SU-DHL-6 (cell line): Measurements from ENCODE around the gene ATP8A1.

Experiments
- H2AFZ ChIP-seq: fragments of 200-600 bp; sonication (generic); 2 replicates; pipeline ENCODE4 v1.6.1; 2014; ENCODE audit warnings: low read depth, mild to moderate bottlenecking, moderate library complexity, mixed read lengths, antibody characterized with exemption, low read length; ENCODE audit not compliant: severe bottlenecking
- H3F3A ChIP-seq: fragments of 200-600 bp; shearing (Covaris generic); 2 replicates; pipeline ENCODE4 v1.6.0; 2016; ENCODE audit warnings: antibody characterized with exemption, mild to moderate bottlenecking; ENCODE audit not compliant: insufficient read depth
- H3K27ac ChIP-seq: fragments of 200-600 bp; sonication (generic); 2 replicates; pipeline ENCODE4 v1.5.1; 2016; ENCODE audit warnings: low read depth, mild to moderate bottlenecking, low read length, moderate library complexity, mixed read lengths
- H3K27me3 ChIP-seq: fragments of 200-600 bp; sonication (generic), shearing (Covaris generic); 2 replicates; pipeline ENCODE4 v1.6.0; 2014; ENCODE audit warnings: mild to moderate bottlenecking, low read length
- H3K36me3 ChIP-seq: fragments of 200-600 bp; sonication (generic); 2 replicates; pipeline ENCODE4 v1.6.1; 2014; ENCODE audit warnings: mild to moderate bottlenecking, low read length, mixed read lengths
- H3K4me2 ChIP-seq: fragments of 300-600, 200-600 bp; shearing (Covaris generic), sonication (generic); 2 replicates; pipeline ENCODE4 v1.6.0; 2014; ENCODE audit warnings: low read length, low read depth, mild to moderate bottlenecking; ENCODE audit not compliant: poor library complexity, severe bottlenecking
- H3K4me3 ChIP-seq: fragments of 200-600 bp; sonication (generic); 2 replicates; pipeline ENCODE4 v1.5.1; 2014; ENCODE audit warnings: antibody characterized with exemption, low read length, mild to moderate bottlenecking, mixed read lengths; ENCODE audit not compliant: insufficient read depth, poor library complexity, severe bottlenecking
- H3K79me2 ChIP-seq: fragments of 200-600 bp; sonication (generic); 2 replicates; pipeline ENCODE4 v1.6.1; 2014; ENCODE audit warnings: mild to moderate bottlenecking, low read length, moderate library complexity; ENCODE audit not compliant: insufficient read depth
- H3K9ac ChIP-seq: fragments of 200-600 bp; sonication (generic); 2 replicates; pipeline ENCODE4 v1.7.0; 2014; ENCODE audit warnings: mild to moderate bottlenecking, low read length
- H3K9me2 ChIP-seq: fragments of 200-600 bp; sonication (generic); replicated peaks from 2 replicates; pipeline ENCODE4 v1.6.1; 2014; ENCODE audit warnings: low read length; ENCODE audit not compliant: insufficient read depth
- H3K9me3 ChIP-seq: fragments of 200-600 bp; sonication (generic); 2 replicates; pipeline ENCODE4 v1.6.1; 2014; ENCODE audit warnings: low read length, mixed read lengths; ENCODE audit not compliant: insufficient read depth
- H4K20me1 ChIP-seq: fragments of 200-600 bp; sonication (generic); 2 replicates; pipeline ENCODE4 v1.6.1; 2014; ENCODE audit warnings: low read depth, mild to moderate bottlenecking, antibody characterized with exemption, low read length, moderate library complexity, mixed read lengths
- EZH2phosphoT487 ChIP-seq: fragments of 200-600 bp; sonication (generic), shearing (Covaris generic); conservative IDR thresholded peaks from 2 replicates; pipeline ENCODE4 v1.6.1; 2018; ENCODE audit warnings: mild to moderate bottlenecking, antibody characterized with exemption, low read length, moderate library complexity, mixed read lengths
- TF ChIP-seq, protein P1 (sequence below): fragments of 200-600 bp; sonication (generic); IDR thresholded peaks from one replicate; pipeline ENCODE4 v1.5.1; 2017; ENCODE audit warnings: antibody characterized with exemption, mild to moderate bottlenecking, low read length, moderate library complexity; ENCODE audit not compliant: insufficient read depth, poor library complexity, severe bottlenecking

The ATP8A1 gene

DNA sequence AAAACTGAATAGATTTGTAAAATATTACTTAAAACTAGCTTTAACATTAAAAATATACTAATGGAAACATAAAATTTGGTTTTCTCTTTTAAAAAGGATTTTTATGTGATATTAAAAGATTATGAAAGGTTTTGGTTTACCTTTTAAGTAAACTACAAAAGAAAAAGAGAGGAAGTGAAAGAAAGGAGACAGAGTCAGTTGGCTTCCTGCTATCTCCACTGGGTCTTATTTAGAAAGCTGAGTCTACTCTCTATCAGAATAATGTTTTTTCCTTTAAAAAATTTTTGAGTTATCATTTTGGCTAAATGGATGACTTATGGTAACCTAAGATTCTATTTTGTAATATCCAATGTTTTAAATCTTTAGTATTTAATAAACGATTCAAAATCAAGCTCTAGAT lies 21.6 kb upstream of the ATP8A1 start:
- no peak overlapping the region for H3K9ac ChIP-seq
- H3K27me3 ChIP-seq: no peaks in the 10 kb centered on the region
- no peaks in the 10 kb centered on the region for H4K20me1 ChIP-seq
- TF ChIP-seq EZH2phosphoT487: no peak
- TF ChIP-seq, protein P1, sequence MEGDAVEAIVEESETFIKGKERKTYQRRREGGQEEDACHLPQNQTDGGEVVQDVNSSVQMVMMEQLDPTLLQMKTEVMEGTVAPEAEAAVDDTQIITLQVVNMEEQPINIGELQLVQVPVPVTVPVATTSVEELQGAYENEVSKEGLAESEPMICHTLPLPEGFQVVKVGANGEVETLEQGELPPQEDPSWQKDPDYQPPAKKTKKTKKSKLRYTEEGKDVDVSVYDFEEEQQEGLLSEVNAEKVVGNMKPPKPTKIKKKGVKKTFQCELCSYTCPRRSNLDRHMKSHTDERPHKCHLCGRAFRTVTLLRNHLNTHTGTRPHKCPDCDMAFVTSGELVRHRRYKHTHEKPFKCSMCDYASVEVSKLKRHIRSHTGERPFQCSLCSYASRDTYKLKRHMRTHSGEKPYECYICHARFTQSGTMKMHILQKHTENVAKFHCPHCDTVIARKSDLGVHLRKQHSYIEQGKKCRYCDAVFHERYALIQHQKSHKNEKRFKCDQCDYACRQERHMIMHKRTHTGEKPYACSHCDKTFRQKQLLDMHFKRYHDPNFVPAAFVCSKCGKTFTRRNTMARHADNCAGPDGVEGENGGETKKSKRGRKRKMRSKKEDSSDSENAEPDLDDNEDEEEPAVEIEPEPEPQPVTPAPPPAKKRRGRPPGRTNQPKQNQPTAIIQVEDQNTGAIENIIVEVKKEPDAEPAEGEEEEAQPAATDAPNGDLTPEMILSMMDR: no peak
- H3K9me3 ChIP-seq: no peaks in the 10 kb centered on the region; the same call in 1 of the 2 replicates
- 0 out of 2 replicates have a peak, but pooled peaks cover 6% of the 10 kb centered on the region for H3K36me3 ChIP-seq
- H3K4me3 ChIP-seq: peak overlapping the region; percentile 30
- peak overlapping the region; percentile 55 for H3K27ac ChIP-seq
- no peaks in the 10 kb centered on the region for H3K9me2 ChIP-seq
- peak overlapping the region; percentile 51 for H3K4me2 ChIP-seq
- no peaks in the 10 kb centered on the region for H3K79me2 ChIP-seq
- H3F3A ChIP-seq: no peaks in the 10 kb centered on the region
- H2AFZ ChIP-seq: peak overlapping the region; percentile 84

GRCh38 chr4:42676066-42676951 lies 19.4 kb upstream of the ATP8A1 start:
- no peak for TF ChIP-seq EZH2phosphoT487
- H3K4me2 ChIP-seq: no peak overlapping the region
- no peak overlapping the region for H3K4me3 ChIP-seq

DNA sequence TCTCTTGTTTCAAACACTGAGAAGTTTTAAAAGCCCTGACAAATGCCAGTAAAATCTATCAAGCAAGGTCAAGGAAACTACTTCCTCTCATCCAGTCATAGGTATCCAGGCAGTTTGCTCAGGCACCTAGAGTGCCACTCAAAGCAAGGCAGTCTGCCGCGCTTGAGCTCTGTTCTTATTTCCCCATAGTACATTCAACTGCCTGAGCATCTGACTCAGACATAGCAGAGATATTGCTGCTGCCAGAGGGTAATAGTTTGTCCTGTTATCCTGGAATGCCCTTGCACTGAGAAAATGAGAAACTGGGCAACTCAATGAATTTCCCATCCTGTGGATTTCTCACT lies 16.1 kb upstream of the ATP8A1 start:
- Histone ChIP-seq H2AFZ (no peak overlapping the region), H3K27ac (no peak overlapping the region), H3K9ac (no peak overlapping the region), H3K9me3 (no peaks in the 10 kb centered on the region; the same call in 1 of the 2 replicates), H3K36me3 (0 out of 2 replicates have a peak, but pooled peaks cover 4% of the 10 kb centered on the region), H3K79me2 (no peaks in the 10 kb centered on the region), H3K27me3 (no peaks in the 10 kb centered on the region), H3K9me2 (no peaks in the 10 kb centered on the region), H3F3A (no peaks in the 10 kb centered on the region), H4K20me1 (no peaks in the 10 kb centered on the region), H3K4me3 (no peak overlapping the region), H3K4me2 (no peak overlapping the region)
- TF ChIP-seq, protein P1: no peak
- TF ChIP-seq EZH2phosphoT487: no peak

More at GRCh38 chr4:42676066-42676951, 19.4 kb upstream of the ATP8A1 start:
- Histone ChIP-seq H3K79me2 (no peaks in the 10 kb centered on the region), H3K36me3 (0 out of 2 replicates have a peak, but pooled peaks cover 6% of the 10 kb centered on the region), H3F3A (no peaks in the 10 kb centered on the region), H3K27ac (no peak overlapping the region), H4K20me1 (no peaks in the 10 kb centered on the region), H3K9me2 (no peaks in the 10 kb centered on the region), H3K9ac (no peak overlapping the region), H3K9me3 (no peaks in the 10 kb centered on the region; the same call in 1 of the 2 replicates), H3K27me3 (no peaks in the 10 kb centered on the region), H2AFZ (no peak overlapping the region)
